HepG2 (cell line): Measurements from ENCODE around the gene ANKRD60. TPM values are rescaled to one million over a fixed set of nuclear protein-coding genes. Genes with fewer than 3 reads are reported as not detected.

ENCODE experiments used
- BCLAF1 ChIP-seq: fragments of 450-650 bp; IDR thresholded peaks from 2 replicates; pipeline ENCODE4 v1.6.1; 2017; ENCODE audit warnings: mild to moderate bottlenecking
- CEBPG ChIP-seq: IDR thresholded peaks from 2 replicates; pipeline ENCODE4 v1.6.1; 2016
- CHD4 ChIP-seq: fragments of 200-600 bp; sonication (generic); IDR thresholded peaks from 2 replicates; pipeline ENCODE4 v1.7.0; 2017; ENCODE audit warnings: mild to moderate bottlenecking, low read length, borderline replicate concordance
- FOXA1 ChIP-seq, 2 experiments: fragments of 450-650 bp in 1 of 2; sonication (generic) in 1 of 2; formaldehyde crosslinking in 1 of 2; IDR thresholded peaks; 2 replicates each; pipeline versions ENCODE4 v1.4.0 to v1.6.1; 2016 to 2020; ENCODE audit warnings: missing genetic modification reagents in 1 of 2
- MATR3 ChIP-seq: sonication (generic); formaldehyde crosslinking; IDR thresholded peaks from 2 replicates; pipeline ENCODE4 v1.4.0; 2020; ENCODE audit warnings: missing genetic modification reagents
- MAZ ChIP-seq, 2 experiments: sonication (generic) in 1 of 2; formaldehyde crosslinking in 1 of 2; IDR thresholded peaks; 2 replicates each; pipeline versions ENCODE4 v1.5.0 to v1.6.1; 2012 to 2020; ENCODE audit warnings: low read depth in 2 of 2, mild to moderate bottlenecking in 2 of 2, borderline replicate concordance in 1 of 2, improper control_type of control experiment in 1 of 2, low read length in 1 of 2, missing genetic modification reagents in 1 of 2, moderate library complexity in 1 of 2
- NFATC3 ChIP-seq: sonication (generic); formaldehyde crosslinking; IDR thresholded peaks from 2 replicates; pipeline ENCODE4 v1.5.1; 2020; ENCODE audit warnings: mild to moderate bottlenecking, missing genetic modification reagents
- NR2C2 ChIP-seq: sonication (generic); formaldehyde crosslinking; IDR thresholded peaks from 2 replicates; pipeline ENCODE4 v1.4.0; 2020; ENCODE audit warnings: missing genetic modification reagents, mild to moderate bottlenecking, moderate library complexity, borderline replicate concordance
- PAF1 ChIP-seq: IDR thresholded peaks from 2 replicates; pipeline ENCODE4 v1.6.1; 2016; ENCODE audit warnings: missing genetic modification reagents, missing compliant biosample characterization
- SMC3 ChIP-seq: IDR thresholded peaks from 2 replicates; pipeline ENCODE4 v1.6.1; 2011; ENCODE audit warnings: low read length, improper control_type of control experiment
- ZNF136 ChIP-seq: sonication (generic); formaldehyde crosslinking; IDR thresholded peaks from 2 replicates; pipeline ENCODE4 v1.8.1; 2022; ENCODE audit warnings: low read depth, mild to moderate bottlenecking, moderate library complexity, missing genetic modification reagents
- ZNF224 ChIP-seq: sonication (generic); formaldehyde crosslinking; IDR thresholded peaks from 2 replicates; pipeline ENCODE4 v1.5.0; 2020; ENCODE audit warnings: mild to moderate bottlenecking, missing genetic modification reagents
- ZNF329 ChIP-seq: sonication (generic); formaldehyde crosslinking; IDR thresholded peaks from 2 replicates; pipeline ENCODE4 v1.9.0; 2021; ENCODE audit warnings: low read depth, mild to moderate bottlenecking, missing genetic modification reagents
- ZNF512B ChIP-seq: sonication (generic); formaldehyde crosslinking; IDR thresholded peaks from 2 replicates; pipeline ENCODE4 v1.5.1; 2020; ENCODE audit warnings: missing genetic modification reagents, mild to moderate bottlenecking, borderline replicate concordance
- ZNF782 ChIP-seq: sonication (generic); formaldehyde crosslinking; IDR thresholded peaks from 2 replicates; pipeline ENCODE4 v1.4.0; 2020; ENCODE audit warnings: missing genetic modification reagents, mild to moderate bottlenecking, borderline replicate concordance
- ZSCAN25 ChIP-seq: sonication (generic); formaldehyde crosslinking; IDR thresholded peaks from 2 replicates; pipeline ENCODE4 v1.8.0; 2022; ENCODE audit warnings: mild to moderate bottlenecking, missing genetic modification reagents
- polyA plus RNA-seq, 8 experiments: library from polyadenylated mRNA; depleted of rRNA in 3 of 8; stranded (reverse) in 7 of 8; unstranded in 1 of 8; fragments of >200 nt; fragmentation: Illumina TruSeq in 4 of 8; extraction: Trizol in 4 of 8; gene quantifications; 2 replicates each; pipeline versions ENCODE4 v1.2.1 to v1.2.3, GENCODE V29; 2011 to 2016; ENCODE audit warnings: low read depth in 4 of 8, missing spikeins in 1 of 8, mixed read lengths in 1 of 8; ENCODE audit not compliant: insufficient read depth in 1 of 8
- total RNA-seq, 5 experiments: library from RNA; depleted of rRNA; stranded (reverse); fragments of >200 nt; fragmentation: Illumina TruSeq; extraction: Trizol; gene quantifications; 2 replicates each; pipeline ENCODE4 v1.2.3, GENCODE V29; 2016; ENCODE audit warnings: low read depth in 1 of 5
- TF ChIP-seq, protein P1 (sequence below): sonication (generic); formaldehyde crosslinking; IDR thresholded peaks from 2 replicates; pipeline ENCODE4 v1.9.0; 2022; ENCODE audit warnings: low read depth, missing genetic modification reagents
- TF ChIP-seq, protein P2 (sequence below): sonication (generic); formaldehyde crosslinking; IDR thresholded peaks from 2 replicates; pipeline ENCODE4 v1.4.0; 2020; ENCODE audit warnings: missing genetic modification reagents, borderline replicate concordance

The ANKRD60 gene
- total and polyA plus RNA-seq, 2 of the 13 experiments (the other 11 are each of a cell fraction or from before 2014, with no cell fraction given) = not detected

DNA sequence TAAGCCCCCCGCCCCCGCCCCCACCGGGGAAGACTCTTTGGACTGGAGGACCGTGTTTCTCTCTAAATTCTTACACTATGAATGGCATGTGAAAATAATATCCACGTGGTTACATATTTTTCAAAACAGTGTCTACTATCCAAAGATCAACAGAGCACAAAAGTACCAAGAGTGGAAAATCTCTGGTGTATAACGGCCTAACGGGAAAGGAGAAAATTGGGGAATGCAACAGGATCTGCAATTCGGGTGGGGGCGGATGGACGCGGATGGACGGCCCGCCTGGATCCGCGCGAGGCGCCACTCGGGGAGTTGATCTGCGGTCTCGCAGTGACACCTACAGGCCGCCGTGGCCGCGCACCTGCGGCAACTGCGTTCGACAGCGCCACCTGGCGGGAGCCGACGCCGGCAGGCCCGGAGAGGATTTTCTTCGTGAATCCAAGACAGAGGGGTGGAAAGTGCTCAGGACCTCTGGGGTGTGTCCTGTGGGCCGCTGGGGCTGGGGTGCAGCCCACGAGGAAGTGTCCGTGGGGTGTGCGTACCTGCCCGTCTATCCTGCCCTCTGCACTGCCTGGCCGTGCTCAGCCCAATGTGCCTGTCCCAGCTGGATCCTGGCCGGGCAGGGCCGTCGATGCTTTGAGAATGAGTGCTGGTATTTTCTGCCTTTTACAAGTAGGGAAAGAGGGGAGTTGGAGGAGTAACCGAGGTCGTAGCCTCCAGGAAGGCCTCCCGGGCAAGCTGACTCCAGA, 18.6 kb downstream of the ANKRD60 start (continued):
- TF ChIP-seq ZNF224 (no peak), NFATC3 (no peak), NR2C2 (CRISPR knock-in tag) (no peak), ZNF782 (no peak), CEBPG (CRISPR knock-in tag) (peak; percentile 31; the same call in 1 of the 2 replicates), ZNF329 (CRISPR knock-in tag) (no peak), MAZ (IDR thresholded peaks at IDR 0.05; ENCODE audit: borderline replicate concordance, low read depth, low read length) (peak; percentile 77), MAZ (CRISPR knock-in tag; IDR thresholded peaks at IDR 0.05; ENCODE audit: low read depth) (peak; percentile 69), MATR3 (CRISPR knock-in tag) (no peak), ZNF512B (peak; percentile 79; the same call in 1 of the 2 replicates), PAF1 (CRISPR knock-in tag) (no peak), FOXA1 (IDR thresholded peaks at IDR 0.05) (no peak), FOXA1 (CRISPR knock-in tag; IDR thresholded peaks at IDR 0.05) (no peak), ZSCAN25 (CRISPR knock-in tag) (no peak), SMC3 (peak; percentile 87; the same call in 1 of the 2 replicates), BCLAF1 (no peak), CHD4 (no peak), ZNF136 (0 out of 2 replicates have a peak, but pooled peaks have one; percentile 50)
- TF ChIP-seq, protein P1, sequence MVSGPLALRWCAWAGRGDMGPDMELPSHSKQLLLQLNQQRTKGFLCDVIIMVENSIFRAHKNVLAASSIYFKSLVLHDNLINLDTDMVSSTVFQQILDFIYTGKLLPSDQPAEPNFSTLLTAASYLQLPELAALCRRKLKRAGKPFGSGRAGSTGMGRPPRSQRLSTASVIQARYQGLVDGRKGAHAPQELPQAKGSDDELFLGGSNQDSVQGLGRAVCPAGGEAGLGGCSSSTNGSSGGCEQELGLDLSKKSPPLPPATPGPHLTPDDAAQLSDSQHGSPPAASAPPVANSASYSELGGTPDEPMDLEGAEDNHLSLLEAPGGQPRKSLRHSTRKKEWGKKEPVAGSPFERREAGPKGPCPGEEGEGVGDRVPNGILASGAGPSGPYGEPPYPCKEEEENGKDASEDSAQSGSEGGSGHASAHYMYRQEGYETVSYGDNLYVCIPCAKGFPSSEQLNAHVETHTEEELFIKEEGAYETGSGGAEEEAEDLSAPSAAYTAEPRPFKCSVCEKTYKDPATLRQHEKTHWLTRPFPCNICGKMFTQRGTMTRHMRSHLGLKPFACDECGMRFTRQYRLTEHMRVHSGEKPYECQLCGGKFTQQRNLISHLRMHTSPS (CRISPR knock-in tag) = no peak
- TF ChIP-seq, protein P2, sequence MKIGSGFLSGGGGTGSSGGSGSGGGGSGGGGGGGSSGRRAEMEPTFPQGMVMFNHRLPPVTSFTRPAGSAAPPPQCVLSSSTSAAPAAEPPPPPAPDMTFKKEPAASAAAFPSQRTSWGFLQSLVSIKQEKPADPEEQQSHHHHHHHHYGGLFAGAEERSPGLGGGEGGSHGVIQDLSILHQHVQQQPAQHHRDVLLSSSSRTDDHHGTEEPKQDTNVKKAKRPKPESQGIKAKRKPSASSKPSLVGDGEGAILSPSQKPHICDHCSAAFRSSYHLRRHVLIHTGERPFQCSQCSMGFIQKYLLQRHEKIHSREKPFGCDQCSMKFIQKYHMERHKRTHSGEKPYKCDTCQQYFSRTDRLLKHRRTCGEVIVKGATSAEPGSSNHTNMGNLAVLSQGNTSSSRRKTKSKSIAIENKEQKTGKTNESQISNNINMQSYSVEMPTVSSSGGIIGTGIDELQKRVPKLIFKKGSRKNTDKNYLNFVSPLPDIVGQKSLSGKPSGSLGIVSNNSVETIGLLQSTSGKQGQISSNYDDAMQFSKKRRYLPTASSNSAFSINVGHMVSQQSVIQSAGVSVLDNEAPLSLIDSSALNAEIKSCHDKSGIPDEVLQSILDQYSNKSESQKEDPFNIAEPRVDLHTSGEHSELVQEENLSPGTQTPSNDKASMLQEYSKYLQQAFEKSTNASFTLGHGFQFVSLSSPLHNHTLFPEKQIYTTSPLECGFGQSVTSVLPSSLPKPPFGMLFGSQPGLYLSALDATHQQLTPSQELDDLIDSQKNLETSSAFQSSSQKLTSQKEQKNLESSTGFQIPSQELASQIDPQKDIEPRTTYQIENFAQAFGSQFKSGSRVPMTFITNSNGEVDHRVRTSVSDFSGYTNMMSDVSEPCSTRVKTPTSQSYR = no peak
